ENCODE results near the gene PDIK1L.

The PDIK1L gene

DNA sequence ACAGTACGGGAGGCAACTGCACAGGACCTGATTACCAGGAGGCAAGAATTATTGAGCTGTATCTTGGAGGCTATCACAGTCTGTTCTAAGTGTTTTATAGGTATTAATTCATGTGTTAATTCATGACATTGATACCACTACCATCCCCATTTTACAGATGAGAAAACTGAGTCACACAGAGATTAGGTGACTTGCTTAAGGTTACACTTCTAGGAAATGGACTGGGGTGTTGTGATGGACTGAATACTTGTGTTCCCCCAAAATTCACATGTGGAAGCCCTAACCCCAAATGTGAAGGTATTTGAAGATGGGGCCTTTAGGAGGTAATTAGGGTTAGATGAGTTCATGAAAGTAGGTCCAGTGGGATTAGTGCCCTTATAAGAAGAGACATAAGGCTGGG is 34.1 kb upstream of the PDIK1L start:
- no peaks in the 10 kb centered on the region for H3K27me3 ChIP-seq (ENCODE audit: insufficient read depth, poor library complexity, severe bottlenecking)
- DNase-seq (ENCODE audit: low read depth in 1 of 2, low spot score in 1 of 2): no peak
- no peak for TF ChIP-seq GABPA (IDR thresholded peaks at IDR 0.05; ENCODE audit: low read depth)
- no peak for TF ChIP-seq SPI1 (IDR thresholded peaks at IDR 0.05; ENCODE audit: borderline replicate concordance, low read depth)
- no peak for TF ChIP-seq POLR2AphosphoS5 (IDR thresholded peaks at IDR 0.05; ENCODE audit: low read depth)
- TF ChIP-seq, protein P1, sequence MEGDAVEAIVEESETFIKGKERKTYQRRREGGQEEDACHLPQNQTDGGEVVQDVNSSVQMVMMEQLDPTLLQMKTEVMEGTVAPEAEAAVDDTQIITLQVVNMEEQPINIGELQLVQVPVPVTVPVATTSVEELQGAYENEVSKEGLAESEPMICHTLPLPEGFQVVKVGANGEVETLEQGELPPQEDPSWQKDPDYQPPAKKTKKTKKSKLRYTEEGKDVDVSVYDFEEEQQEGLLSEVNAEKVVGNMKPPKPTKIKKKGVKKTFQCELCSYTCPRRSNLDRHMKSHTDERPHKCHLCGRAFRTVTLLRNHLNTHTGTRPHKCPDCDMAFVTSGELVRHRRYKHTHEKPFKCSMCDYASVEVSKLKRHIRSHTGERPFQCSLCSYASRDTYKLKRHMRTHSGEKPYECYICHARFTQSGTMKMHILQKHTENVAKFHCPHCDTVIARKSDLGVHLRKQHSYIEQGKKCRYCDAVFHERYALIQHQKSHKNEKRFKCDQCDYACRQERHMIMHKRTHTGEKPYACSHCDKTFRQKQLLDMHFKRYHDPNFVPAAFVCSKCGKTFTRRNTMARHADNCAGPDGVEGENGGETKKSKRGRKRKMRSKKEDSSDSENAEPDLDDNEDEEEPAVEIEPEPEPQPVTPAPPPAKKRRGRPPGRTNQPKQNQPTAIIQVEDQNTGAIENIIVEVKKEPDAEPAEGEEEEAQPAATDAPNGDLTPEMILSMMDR (IDR thresholded peaks at IDR 0.05; ENCODE audit: insufficient read depth, low read length): no peak
- TF ChIP-seq, protein P2, sequence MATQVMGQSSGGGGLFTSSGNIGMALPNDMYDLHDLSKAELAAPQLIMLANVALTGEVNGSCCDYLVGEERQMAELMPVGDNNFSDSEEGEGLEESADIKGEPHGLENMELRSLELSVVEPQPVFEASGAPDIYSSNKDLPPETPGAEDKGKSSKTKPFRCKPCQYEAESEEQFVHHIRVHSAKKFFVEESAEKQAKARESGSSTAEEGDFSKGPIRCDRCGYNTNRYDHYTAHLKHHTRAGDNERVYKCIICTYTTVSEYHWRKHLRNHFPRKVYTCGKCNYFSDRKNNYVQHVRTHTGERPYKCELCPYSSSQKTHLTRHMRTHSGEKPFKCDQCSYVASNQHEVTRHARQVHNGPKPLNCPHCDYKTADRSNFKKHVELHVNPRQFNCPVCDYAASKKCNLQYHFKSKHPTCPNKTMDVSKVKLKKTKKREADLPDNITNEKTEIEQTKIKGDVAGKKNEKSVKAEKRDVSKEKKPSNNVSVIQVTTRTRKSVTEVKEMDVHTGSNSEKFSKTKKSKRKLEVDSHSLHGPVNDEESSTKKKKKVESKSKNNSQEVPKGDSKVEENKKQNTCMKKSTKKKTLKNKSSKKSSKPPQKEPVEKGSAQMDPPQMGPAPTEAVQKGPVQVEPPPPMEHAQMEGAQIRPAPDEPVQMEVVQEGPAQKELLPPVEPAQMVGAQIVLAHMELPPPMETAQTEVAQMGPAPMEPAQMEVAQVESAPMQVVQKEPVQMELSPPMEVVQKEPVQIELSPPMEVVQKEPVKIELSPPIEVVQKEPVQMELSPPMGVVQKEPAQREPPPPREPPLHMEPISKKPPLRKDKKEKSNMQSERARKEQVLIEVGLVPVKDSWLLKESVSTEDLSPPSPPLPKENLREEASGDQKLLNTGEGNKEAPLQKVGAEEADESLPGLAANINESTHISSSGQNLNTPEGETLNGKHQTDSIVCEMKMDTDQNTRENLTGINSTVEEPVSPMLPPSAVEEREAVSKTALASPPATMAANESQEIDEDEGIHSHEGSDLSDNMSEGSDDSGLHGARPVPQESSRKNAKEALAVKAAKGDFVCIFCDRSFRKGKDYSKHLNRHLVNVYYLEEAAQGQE (IDR thresholded peaks at IDR 0.05; ENCODE audit: insufficient replicate concordance, low read depth): no peak
- H3K4me3 ChIP-seq (replicated peaks; ENCODE audit: insufficient read depth, low read length): no peak overlapping the region
- H3K27ac ChIP-seq (replicated peaks): no peak overlapping the region

DNA sequence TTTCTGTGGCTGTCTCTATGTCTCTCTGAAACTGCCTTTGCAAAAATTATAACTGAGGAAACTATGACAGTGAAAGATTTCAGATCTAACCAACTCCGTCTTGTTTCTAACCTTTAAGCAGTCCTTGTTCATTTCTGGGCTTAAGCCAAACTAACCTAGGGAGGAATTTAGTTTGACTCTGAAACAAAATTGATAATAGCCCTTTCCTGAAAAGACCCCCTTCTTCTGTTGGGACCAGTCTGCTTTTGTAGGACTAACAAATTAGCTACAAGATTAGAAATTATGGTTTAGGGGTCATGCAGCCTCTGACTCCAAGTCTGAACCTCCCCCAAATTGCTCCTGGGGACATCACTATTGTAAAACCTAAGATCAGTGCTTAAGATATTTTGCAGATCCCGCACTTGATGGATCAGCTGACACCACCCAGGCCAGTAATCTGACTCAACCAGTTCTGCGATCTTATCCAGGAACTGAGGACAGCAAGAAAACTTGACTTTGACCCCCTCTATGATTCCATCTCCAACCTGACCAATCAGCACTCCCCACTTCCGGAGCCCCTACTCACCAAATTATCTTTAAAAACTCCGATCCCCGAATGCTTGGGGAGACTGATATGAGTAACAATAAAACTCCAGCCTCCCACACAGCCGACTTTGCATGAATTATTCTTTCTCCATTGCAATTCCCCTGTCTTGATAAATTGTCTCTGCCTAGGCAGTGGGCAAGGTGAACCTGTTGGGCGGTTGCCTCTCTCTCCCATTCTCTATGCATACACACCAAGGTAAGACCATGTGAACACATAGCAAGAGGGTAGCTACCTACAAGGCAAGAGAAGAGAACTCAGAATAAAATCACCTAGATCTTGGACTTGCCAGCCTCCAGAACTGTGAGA is 33.1 kb upstream of the PDIK1L start:
- DNase-seq (ENCODE audit: low read depth in 1 of 2, low spot score in 1 of 2): no peak

DNA sequence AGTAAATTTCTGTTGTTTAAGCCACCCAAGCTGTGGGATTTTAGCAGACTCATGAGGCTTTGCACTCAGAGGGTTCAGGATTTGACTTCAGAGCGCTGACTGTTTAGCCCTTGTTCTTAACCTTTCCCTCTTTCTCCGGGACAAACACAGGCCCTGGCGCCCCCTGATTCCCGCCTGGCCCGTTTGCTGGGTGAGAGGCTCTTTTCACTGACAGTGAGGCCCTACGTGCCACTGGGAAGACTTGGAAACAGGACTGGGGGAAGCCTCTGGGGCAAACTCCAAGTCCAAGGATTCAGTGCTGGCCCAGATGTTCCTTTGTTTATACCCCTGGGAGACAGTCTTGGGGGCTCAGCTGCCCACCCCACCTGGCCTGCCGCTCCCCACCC is 32.5 kb upstream of the PDIK1L start:
- no peak overlapping the region for H3K27ac ChIP-seq (replicated peaks)
- DNase-seq (ENCODE audit: low read depth in 1 of 2, low spot score in 1 of 2): no peak
- TF ChIP-seq GABPA (IDR thresholded peaks at IDR 0.05; ENCODE audit: low read depth): no peak
- TF ChIP-seq, protein P1 (IDR thresholded peaks at IDR 0.05; ENCODE audit: insufficient read depth, low read length): no peak
- TF ChIP-seq, protein P2 (IDR thresholded peaks at IDR 0.05; ENCODE audit: insufficient replicate concordance, low read depth): no peak
- H3K4me3 ChIP-seq (replicated peaks; ENCODE audit: insufficient read depth, low read length): no peak overlapping the region
- peaks cover 3% of the 10 kb centered on the region for H3K27me3 ChIP-seq (ENCODE audit: insufficient read depth, poor library complexity, severe bottlenecking)

More for the DNA sequence above, 33.1 kb upstream of the PDIK1L start:
- TF ChIP-seq SPI1 (IDR thresholded peaks at IDR 0.05; ENCODE audit: borderline replicate concordance, low read depth) (no peak), GABPA (IDR thresholded peaks at IDR 0.05; ENCODE audit: low read depth) (no peak)
- peaks cover 3% of the 10 kb centered on the region for H3K27me3 ChIP-seq (ENCODE audit: insufficient read depth, poor library complexity, severe bottlenecking)
- H3K4me3 ChIP-seq (replicated peaks; ENCODE audit: insufficient read depth, low read length): no peak overlapping the region
- H3K27ac ChIP-seq (replicated peaks): no peak overlapping the region

DNA sequence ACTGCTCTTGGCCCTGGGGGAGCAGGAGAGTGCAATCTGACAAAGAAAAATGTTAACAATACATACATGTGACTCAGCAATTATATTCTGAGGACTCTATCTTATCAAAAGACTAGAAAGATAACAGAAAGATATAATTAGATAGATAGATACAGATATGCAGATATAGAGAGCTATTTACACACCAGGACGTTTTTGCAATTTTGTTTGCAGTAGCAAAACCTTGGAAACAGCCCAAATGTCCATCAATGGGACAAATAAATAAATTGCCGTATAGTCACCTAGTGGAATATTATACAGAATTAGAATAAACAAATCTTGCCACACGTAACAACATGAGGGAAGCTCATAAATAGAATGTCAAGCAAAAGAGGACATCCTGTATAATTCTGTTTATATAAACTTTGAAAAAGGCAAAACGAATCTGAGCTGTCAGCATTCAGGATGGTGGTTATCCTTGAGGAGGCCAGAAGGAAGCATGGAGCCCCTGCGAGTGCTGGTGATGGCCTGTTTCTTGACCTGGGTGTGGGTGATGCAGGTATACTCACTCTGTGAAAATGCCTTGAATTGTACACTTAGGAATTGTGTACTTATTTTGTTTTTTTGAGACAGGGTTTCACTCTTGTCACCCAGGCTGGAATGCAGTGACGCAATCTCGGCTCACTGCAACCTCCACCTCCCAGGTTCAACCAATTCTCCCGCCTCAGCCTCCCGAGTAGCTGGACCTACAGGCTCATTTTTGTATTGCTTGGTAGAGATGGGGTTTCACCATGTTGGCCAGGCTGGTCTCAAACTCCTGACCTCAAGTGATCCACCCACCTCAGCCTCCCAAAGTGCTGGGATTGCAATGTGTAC is 31.4 kb upstream of the PDIK1L start:
- Histone ChIP-seq H3K4me3 (replicated peaks; ENCODE audit: insufficient read depth, low read length) (no peak overlapping the region), H3K27ac (replicated peaks) (no peak overlapping the region), H3K27me3 (ENCODE audit: insufficient read depth, poor library complexity, severe bottlenecking) (peaks cover 3% of the 10 kb centered on the region)
- no peak for DNase-seq (ENCODE audit: low read depth in 1 of 2, low spot score in 1 of 2)
- TF ChIP-seq, protein P1 (IDR thresholded peaks at IDR 0.05; ENCODE audit: insufficient read depth, low read length): no peak
- TF ChIP-seq SPI1 (IDR thresholded peaks at IDR 0.05; ENCODE audit: borderline replicate concordance, low read depth) (no peak), POLR2AphosphoS5 (IDR thresholded peaks at IDR 0.05; ENCODE audit: low read depth) (no peak), GABPA (IDR thresholded peaks at IDR 0.05; ENCODE audit: low read depth) (no peak)
- TF ChIP-seq, protein P2 (IDR thresholded peaks at IDR 0.05; ENCODE audit: insufficient replicate concordance, low read depth): no peak
